GM19023 (cell line): ENCODE data around the gene CLPTM1L.
"Not testable (repeated sequence)": the region's sequence is repeated elsewhere in the genome, so short reads cannot be mapped to it uniquely, and the experiment has no call there.

ENCODE experiments used
- ATAC-seq: cut with Tn5 transposase; IDR thresholded peaks from one replicate; pipeline ENCODE4 v1.9.1; 2021; ENCODE audit warnings: mild to moderate bottlenecking, moderate library complexity; ENCODE audit not compliant: unreplicated experiment

The CLPTM1L gene

DNA sequence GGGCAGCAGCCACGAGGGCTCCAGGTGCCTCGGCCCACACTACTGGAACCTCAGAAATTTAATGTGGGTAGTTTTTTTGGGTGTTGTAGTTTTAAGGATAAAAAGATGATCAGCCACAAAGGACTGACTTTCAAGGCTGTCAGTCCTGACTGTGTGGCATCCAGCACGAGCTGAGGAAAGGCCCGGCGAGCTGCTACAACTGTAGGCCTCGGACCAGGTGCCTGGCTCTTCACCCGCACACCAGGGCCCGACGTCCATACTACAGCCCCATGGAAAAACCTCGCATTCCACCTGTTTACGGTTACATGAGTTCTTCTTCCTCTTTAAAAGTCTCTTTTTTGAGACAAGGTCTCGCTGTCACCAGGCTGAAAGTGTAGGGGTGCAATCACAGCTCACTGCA, 2.6 kb downstream of the CLPTM1L start:
- ATAC-seq, result no peak

GRCh38 chr5:1341863-1342262, 3.0 kb downstream of the CLPTM1L start:
- ATAC-seq, result no peak

DNA sequence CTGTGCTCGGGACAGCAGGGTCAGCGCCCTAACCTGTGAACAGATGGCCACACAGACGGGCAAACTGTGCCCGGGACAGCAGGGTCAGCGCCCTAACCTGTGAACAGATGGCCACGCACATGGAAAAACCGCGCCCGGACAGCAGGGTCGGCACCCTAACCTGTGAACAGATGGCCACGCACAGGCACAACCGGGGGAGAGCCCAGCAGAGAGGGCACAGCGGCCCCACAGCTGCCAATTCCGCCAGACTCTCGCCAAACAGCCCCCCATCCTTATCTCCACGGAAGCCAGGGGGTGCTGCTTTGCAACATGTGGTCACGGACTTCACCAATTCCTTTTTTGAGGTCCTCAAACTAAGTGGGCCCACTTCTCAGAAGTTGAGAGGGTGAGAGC, 5.1 kb downstream of the CLPTM1L start:
- not testable (repeated sequence) for ATAC-seq

- ATAC-seq, result not testable (repeated sequence)
Observed at GRCh38 chr5:1339139-1339817, 5.6 kb downstream of the CLPTM1L start.

DNA sequence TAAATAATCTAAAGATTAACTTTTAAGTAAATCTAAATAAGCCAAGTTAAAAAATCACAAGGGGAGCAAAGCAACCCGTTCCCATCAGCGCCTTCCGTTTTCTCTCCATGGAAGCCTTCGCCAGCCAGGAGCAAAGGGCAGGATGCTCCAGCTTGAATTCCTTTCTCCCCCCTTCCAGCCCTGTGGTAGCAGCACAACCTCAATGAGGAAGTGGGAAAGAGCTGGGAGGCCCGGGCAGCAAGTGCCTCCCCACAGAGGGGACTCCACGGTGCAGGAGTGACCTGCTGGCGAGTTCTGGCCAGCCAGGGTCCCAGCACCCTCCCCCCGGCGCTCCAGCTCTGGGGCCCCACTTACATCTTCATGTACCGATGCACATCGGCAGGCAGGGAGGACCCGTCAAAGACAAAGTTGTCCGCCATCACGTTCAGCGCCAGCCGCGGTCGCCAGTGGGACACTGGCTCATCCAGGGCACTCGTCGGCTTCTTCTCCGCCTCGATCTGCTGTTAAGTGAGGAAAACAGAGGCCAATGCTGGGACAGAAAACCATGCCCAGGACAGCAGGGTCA, 6.3 kb downstream of the CLPTM1L start:
- no peak for ATAC-seq

GRCh38 chr5:1338196-1338490, 6.8 kb downstream of the CLPTM1L start:
- no peak for ATAC-seq

DNA sequence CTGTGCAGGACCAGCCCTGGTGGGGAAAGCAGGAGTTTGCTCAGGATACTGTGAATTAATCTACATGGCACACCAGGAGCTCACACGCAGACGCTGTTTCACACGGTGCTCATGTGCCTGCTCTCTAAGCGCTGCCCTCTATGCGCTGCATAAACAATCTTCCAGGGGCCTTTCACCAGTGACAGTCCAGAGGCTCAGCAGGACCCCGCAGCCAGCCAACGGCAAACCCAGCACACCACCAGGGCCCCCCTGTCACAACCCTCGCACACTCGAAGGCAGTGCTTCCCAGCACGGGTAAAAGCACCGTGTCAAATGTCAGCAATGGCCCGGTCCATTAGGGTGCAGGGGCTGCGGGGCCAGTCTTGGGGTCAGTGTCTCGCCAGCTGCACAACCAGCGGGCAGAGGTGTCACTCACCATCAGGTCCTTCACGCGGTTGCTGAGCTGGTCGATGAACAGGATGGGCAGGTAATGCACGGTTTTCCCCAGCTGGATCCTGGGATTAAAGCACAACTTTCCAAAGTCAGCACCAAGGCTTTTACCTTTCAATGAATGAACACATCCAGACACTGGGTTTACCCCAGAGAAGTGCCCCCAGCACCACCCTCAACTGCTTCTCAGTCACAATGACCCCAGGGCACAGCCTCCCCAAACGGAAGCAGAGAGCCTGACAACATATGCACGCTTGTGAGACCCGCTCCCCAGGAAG, 7.3 kb downstream of the CLPTM1L start:
- ATAC-seq, result no peak

DNA sequence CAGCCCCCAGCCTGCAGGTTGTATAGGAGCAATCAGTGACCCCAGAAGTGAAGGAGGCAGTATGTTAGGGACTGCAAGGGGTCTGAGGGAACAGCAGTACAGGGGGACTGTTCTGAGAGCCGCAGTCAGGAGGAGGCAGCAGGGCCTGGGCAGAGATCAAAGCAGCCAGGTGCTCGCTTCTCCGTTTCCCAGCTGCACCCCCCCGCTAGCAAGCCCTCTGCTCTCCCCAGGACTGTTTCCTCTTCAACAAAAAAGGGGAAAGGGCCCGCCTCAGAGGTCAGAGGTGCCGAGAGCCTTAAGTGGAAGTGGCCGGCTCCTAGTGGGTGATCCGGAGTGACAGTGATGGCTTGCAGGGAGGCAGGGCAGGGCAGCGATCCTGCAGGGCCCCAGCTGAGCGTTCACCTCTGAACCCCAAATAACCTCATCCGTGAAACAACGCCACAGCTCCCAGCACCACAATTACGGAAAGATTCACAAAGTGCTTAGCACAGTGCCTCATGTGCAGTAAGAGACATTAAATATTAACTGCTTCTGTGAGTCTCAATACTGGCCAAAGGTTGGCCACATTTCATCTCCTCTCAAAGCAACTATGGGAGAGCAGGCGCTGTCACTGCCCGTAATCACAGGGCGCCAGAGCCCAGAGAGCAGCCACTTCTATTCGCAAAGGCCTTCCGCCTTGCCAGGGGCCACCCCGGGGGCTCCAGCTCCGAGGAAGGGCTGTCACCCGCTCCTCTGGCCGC, 8.0 kb downstream of the CLPTM1L start:
- no peak for ATAC-seq

GRCh38 chr5:1336106-1336561, 8.8 kb downstream of the CLPTM1L start:
- ATAC-seq, result no peak

GRCh38 chr5:1335540-1336095, 9.3 kb downstream of the CLPTM1L start:
- ATAC-seq, result no peak

GRCh38 chr5:1334831-1335539, 9.9 kb downstream of the CLPTM1L start:
- ATAC-seq, result no peak

- no peak for ATAC-seq
Observed at GRCh38 chr5:1333986-1334385, 10.9 kb downstream of the CLPTM1L start.

GRCh38 chr5:1333286-1333685, 11.6 kb downstream of the CLPTM1L start:
- ATAC-seq, result not testable (repeated sequence)

DNA sequence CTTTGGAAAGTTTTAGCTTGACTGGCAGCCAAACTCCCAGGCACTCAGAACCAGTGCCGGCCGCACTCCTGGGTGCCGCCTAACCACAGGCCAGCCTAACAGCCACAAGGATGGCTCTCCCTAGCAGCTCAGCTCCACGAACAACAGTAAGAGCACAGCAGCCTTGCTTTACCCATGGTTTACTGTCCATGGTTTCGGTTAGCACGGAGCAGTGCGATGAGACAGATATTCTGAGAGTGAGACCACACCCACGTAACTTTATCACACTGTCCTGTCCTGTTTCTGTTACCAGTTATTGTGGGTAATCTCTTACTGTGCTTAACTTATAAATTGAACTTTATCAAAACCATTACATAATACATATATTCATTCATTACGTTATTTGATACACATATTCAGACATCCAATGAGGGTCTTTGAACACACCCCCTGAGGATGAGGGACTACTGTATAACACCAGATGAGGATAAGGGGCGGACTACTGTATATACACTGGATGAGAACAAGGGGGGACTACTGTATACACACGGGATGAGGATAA, 12.4 kb downstream of the CLPTM1L start:
- ATAC-seq, result no peak

DNA sequence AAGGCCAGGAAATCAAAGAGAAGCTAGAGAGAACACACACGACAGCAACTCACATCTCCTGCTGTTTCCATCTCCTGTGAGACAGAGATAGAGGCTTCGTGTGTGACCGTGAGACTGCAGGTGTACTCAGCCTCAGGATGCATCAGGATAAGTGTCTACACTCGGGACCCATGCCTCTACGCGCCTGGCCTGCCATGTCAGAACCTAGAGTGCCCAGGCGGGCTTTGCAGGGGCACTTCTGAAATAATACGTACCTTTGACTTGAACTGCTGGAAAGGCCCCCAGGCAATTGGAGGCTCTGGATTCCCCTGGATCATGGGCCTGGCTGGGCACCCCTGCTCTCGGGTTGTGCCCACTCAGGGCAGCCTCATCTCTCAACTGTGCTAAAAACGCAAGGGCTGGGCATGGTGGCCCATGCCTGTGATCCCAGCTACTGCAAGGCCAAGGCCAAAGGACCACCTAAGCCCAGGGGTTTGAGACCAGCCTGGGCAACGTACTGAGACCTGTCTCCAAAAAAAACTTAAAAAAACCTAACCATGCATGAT, 13.0 kb downstream of the CLPTM1L start:
- ATAC-seq, result no peak

DNA sequence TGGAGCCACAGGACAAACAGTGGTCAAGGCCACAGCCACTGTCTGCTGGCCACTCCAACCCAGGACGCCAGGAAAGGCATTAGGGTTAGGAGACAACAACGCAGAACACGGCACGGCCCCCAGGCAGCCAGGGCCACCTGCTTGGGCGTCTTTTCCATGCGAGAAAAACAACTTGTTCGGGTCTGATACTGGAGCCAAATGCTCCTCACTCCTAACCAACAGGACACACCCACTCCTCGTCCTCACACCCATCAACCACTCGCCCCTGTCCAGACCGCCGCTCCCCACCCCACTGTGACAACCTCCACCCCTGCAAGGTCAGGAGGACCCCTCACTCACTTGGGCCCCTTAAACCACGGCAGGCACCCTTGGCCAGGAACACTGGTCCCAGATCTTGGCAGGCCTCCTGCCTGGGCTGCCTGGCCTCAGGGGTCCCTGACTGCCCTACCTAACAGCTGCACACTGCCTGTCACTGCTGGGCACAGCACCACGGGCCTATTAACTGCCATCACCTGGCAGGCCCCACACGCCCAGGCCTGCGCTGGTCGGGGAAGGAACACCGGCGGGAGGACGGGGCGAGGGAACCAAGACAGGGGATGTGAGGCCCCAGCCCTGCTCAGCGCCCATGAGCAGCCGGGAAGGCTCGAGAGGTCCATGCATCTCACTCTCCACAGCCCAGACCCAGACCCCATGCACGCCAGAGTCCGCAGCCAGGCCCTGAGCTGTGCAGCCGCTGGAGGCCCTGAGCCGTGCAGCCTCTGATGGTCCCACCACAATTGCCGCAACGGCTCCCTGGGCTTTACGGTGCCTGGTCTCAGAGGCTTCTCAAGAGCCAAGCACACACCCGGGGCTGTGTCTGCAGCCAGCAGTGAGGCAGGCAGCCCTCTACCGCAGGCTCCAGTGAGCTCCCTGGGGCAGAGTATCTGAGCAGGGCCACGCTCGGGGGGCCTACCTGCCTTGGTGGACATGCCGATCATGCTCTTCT, 13.8 kb downstream of the CLPTM1L start:
- ATAC-seq, result no peak

DNA sequence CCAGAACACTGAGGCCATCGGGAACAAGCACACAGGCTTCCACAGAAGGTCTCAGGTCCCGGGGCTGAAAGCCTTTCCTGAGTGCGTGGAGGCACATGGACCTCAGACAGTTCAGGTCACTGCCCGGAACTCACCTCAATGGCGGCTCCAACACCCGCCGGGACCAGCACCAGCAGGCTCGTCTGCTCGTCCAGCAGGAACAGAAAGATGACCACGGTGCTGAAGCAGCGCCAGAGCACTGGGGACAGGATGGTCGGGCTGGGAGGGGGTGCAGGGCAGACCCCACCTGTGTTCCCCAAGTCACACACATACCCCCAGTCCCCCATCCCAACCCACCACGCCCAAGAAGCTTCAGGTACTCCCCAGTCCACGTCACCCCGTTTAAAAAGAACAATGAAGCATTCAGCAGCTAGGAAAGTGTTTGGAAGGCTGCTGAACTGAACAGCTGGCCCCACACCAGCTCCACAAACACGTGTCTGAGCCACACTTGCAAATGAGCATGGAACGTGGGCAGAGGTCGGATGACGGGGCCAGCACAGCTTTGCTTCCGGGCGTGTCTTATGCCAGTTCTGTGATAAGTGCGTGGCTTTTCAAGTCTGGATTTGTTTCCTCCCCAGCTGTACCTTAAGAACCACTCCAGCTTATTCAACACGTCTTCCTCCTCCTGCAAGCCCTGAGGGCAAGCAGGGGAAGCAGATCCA, 14.6 kb downstream of the CLPTM1L start:
- no peak for ATAC-seq

GRCh38 chr5:1329111-1329579, 15.8 kb downstream of the CLPTM1L start:
- no peak for ATAC-seq
